Parathyroid adenoma (tissue), 2 donors: ENCODE results near the gene CD109.

ENCODE experiments used
- H2AFZ ChIP-seq: fragments of 300-600 bp; sonication (generic); one replicate; pipeline ENCODE4 v1.7.0; 2017; ENCODE audit warnings: antibody characterized with exemption, mild to moderate bottlenecking
- H3K27ac ChIP-seq: fragments of 300-600 bp; sonication (generic); one replicate; pipeline ENCODE4 v1.7.0; 2017
- H3K27me3 ChIP-seq: fragments of 300-600 bp; sonication (generic); one replicate; pipeline ENCODE4 v1.7.0; 2017; ENCODE audit warnings: low read length; ENCODE audit not compliant: control insufficient read depth, insufficient read depth
- H3K36me3 ChIP-seq: fragments of 300-600 bp; sonication (generic); one replicate; pipeline ENCODE4 v1.7.0; 2017; ENCODE audit warnings: low read length; ENCODE audit not compliant: control insufficient read depth, insufficient read depth
- H3K4me1 ChIP-seq: fragments of 300-600 bp; sonication (generic); one replicate; pipeline ENCODE4 v1.7.0; 2017; ENCODE audit warnings: control low read depth
- H3K4me2 ChIP-seq: fragments of 300-600 bp; sonication (generic); one replicate; pipeline ENCODE4 v1.7.0; 2017; ENCODE audit warnings: low read length
- H3K4me3 ChIP-seq: fragments of 300-600 bp; sonication (generic); one replicate; pipeline ENCODE4 v1.7.0; 2017; ENCODE audit warnings: low read depth, low read length
- H3K79me2 ChIP-seq: fragments of 300-600 bp; sonication (generic); one replicate; pipeline ENCODE4 v1.7.0; 2017; ENCODE audit warnings: control low read depth
- H3K9ac ChIP-seq: fragments of 300-600 bp; sonication (generic); one replicate; pipeline ENCODE4 v1.7.0; 2017; ENCODE audit warnings: mild to moderate bottlenecking
- H3K9me3 ChIP-seq: fragments of 300-600 bp; sonication (generic); one replicate; pipeline ENCODE4 v1.7.0; 2017; ENCODE audit warnings: low read length; ENCODE audit not compliant: control insufficient read depth
- CTCF ChIP-seq: fragments of 300-600 bp; sonication (generic); IDR thresholded peaks from one replicate; pipeline ENCODE4 v1.7.0; 2017; ENCODE audit warnings: antibody characterized with exemption, mild to moderate bottlenecking
- donor health status: primary hyperparathyroidism.

Gene CD109

GRCh38 chr6:73664701-73665100, 31.3 kb upstream of the CD109 start:
- no peaks in the 10 kb centered on the region for H3K36me3 ChIP-seq
- peak overlapping the region; percentile 89 for H3K27ac ChIP-seq
- no peak overlapping the region for H3K4me2 ChIP-seq
- no peak overlapping the region for H2AFZ ChIP-seq
- H3K4me1 ChIP-seq = peaks cover 40% of the 10 kb centered on the region
- no peaks in the 10 kb centered on the region for H3K79me2 ChIP-seq
- H3K4me3 ChIP-seq = no peak overlapping the region
- H3K9me3 ChIP-seq = no peaks in the 10 kb centered on the region
- no peak overlapping the region for H3K9ac ChIP-seq
- no peak for TF ChIP-seq CTCF
- no peaks in the 10 kb centered on the region for H3K27me3 ChIP-seq

- Histone ChIP-seq H3K4me1 (peaks cover 44% of the 10 kb centered on the region), H3K36me3 (no peaks in the 10 kb centered on the region), H3K79me2 (no peaks in the 10 kb centered on the region), H3K9me3 (no peaks in the 10 kb centered on the region), H3K27me3 (no peaks in the 10 kb centered on the region), H3K27ac (peak overlapping the region; percentile 89), H2AFZ (no peak overlapping the region), H3K9ac (no peak overlapping the region), H3K4me3 (no peak overlapping the region), H3K4me2 (no peak overlapping the region)
- no peak for TF ChIP-seq CTCF
These were observed 30.2 kb upstream of the CD109 start for GRCh38 chr6:73665686-73666319.

GRCh38 chr6:73666393-73666792, 29.6 kb upstream of the CD109 start:
- Histone ChIP-seq H3K36me3 (no peaks in the 10 kb centered on the region), H3K79me2 (no peaks in the 10 kb centered on the region), H3K4me1 (peaks cover 44% of the 10 kb centered on the region), H2AFZ (peak overlapping the region; percentile 16), H3K27me3 (no peaks in the 10 kb centered on the region), H3K9ac (no peak overlapping the region), H3K27ac (peak overlapping the region; percentile 89), H3K9me3 (no peaks in the 10 kb centered on the region), H3K4me3 (no peak overlapping the region), H3K4me2 (no peak overlapping the region)
- no peak for TF ChIP-seq CTCF

GRCh38 chr6:73667798-73668197, 28.2 kb upstream of the CD109 start:
- H3K36me3 ChIP-seq = no peaks in the 10 kb centered on the region
- H2AFZ ChIP-seq = no peak overlapping the region
- H3K4me2 ChIP-seq = peak overlapping the region; percentile 10
- peaks cover 44% of the 10 kb centered on the region for H3K4me1 ChIP-seq
- peak overlapping the region; percentile 89 for H3K27ac ChIP-seq
- no peak overlapping the region for H3K4me3 ChIP-seq
- no peak for TF ChIP-seq CTCF
- H3K9ac ChIP-seq = no peak overlapping the region
- no peaks in the 10 kb centered on the region for H3K79me2 ChIP-seq
- no peaks in the 10 kb centered on the region for H3K9me3 ChIP-seq
- H3K27me3 ChIP-seq = no peaks in the 10 kb centered on the region

- Histone ChIP-seq H2AFZ (no peak overlapping the region), H3K36me3 (no peaks in the 10 kb centered on the region), H3K79me2 (no peaks in the 10 kb centered on the region), H3K9me3 (no peaks in the 10 kb centered on the region), H3K4me2 (no peak overlapping the region), H3K9ac (no peak overlapping the region), H3K4me3 (no peak overlapping the region), H3K27me3 (no peaks in the 10 kb centered on the region), H3K27ac (peak overlapping the region; percentile 89), H3K4me1 (peaks cover 43% of the 10 kb centered on the region)
- TF ChIP-seq CTCF = no peak
These were observed 27.0 kb upstream of the CD109 start for GRCh38 chr6:73669005-73669404.
